ENCODE measurements around the gene CCDC60.
A peak's percentile ranks its signal among the peaks of the same experiment; 100 is the strongest.

Gene CCDC60

GRCh38 chr12:119512772-119513497, 178.4 kb downstream of the CCDC60 start:
- Histone ChIP-seq H3K4me3 (replicated peaks; ENCODE audit: low read depth, low read length) (no peak overlapping the region), H3K36me3 (ENCODE audit: control insufficient read depth, insufficient read depth, low read length) (no peaks in the 10 kb centered on the region), H3K27me3 (replicated peaks; ENCODE audit: control insufficient read depth, insufficient read depth, low read length) (no peaks in the 10 kb centered on the region)
- TF ChIP-seq, protein P1, sequence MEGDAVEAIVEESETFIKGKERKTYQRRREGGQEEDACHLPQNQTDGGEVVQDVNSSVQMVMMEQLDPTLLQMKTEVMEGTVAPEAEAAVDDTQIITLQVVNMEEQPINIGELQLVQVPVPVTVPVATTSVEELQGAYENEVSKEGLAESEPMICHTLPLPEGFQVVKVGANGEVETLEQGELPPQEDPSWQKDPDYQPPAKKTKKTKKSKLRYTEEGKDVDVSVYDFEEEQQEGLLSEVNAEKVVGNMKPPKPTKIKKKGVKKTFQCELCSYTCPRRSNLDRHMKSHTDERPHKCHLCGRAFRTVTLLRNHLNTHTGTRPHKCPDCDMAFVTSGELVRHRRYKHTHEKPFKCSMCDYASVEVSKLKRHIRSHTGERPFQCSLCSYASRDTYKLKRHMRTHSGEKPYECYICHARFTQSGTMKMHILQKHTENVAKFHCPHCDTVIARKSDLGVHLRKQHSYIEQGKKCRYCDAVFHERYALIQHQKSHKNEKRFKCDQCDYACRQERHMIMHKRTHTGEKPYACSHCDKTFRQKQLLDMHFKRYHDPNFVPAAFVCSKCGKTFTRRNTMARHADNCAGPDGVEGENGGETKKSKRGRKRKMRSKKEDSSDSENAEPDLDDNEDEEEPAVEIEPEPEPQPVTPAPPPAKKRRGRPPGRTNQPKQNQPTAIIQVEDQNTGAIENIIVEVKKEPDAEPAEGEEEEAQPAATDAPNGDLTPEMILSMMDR (IDR thresholded peaks at IDR 0.05; ENCODE audit: insufficient read depth, low read length, poor library complexity, severe bottlenecking), result no peak
- no peak for DNase-seq (ENCODE audit: extremely low read depth, insufficient read length)

DNA sequence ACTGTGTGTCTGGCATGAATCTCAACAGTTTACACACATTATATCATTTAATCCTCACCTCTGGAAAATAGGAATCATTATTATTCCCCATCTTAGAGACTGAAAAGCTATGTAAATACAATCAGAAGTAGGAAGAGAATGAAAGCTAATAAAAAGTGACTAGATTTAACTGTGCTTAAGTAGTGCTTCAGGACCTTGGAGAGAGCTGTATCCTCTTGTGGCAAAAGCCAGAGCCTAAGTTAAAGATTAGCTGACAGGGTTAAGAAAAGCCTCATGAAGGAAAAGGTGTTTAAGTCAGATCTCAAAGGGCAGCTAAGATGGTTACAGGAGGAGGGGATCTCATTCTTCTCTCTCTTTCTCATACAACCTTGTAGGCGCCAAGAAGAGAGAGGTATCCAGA, 193.7 kb downstream of the CCDC60 start:
- H3K27me3 ChIP-seq (replicated peaks; ENCODE audit: control insufficient read depth, insufficient read depth, low read length), result no peaks in the 10 kb centered on the region
- H3K4me3 ChIP-seq (replicated peaks; ENCODE audit: low read depth, low read length), result no peak overlapping the region
- no peaks in the 10 kb centered on the region for H3K36me3 ChIP-seq (ENCODE audit: control insufficient read depth, insufficient read depth, low read length)
- DNase-seq (ENCODE audit: extremely low read depth, insufficient read length), result no peak
- TF ChIP-seq, protein P1 (IDR thresholded peaks at IDR 0.05; ENCODE audit: insufficient read depth, low read length, poor library complexity, severe bottlenecking), result no peak

DNA sequence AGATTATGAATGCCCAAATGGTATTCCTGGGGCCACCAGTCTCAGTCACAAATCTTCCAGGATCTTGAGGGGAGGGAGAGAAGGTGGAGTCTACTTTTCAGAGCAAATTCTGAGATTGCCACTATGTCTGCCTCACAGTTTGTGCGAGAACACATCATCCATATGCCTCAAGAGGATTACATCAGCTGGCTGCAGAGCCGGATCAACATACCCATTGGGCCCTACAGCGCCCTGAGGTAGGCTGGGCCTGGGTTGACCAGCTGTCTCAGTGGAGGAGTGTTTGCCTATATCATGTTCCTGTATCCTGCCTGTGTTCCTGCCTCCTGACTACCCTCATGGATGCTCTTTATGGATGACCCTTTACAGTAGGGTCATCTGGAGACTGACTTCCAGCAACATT, 205.9 kb downstream of the CCDC60 start:
- Histone ChIP-seq H3K36me3 (ENCODE audit: control insufficient read depth, insufficient read depth, low read length) (no peaks in the 10 kb centered on the region), H3K4me3 (replicated peaks; ENCODE audit: low read depth, low read length) (no peak overlapping the region), H3K27me3 (replicated peaks; ENCODE audit: control insufficient read depth, insufficient read depth, low read length) (no peaks in the 10 kb centered on the region)
- DNase-seq (ENCODE audit: extremely low read depth, insufficient read length), result no peak
- TF ChIP-seq, protein P1 (IDR thresholded peaks at IDR 0.05; ENCODE audit: insufficient read depth, low read length, poor library complexity, severe bottlenecking), result no peak

DNA sequence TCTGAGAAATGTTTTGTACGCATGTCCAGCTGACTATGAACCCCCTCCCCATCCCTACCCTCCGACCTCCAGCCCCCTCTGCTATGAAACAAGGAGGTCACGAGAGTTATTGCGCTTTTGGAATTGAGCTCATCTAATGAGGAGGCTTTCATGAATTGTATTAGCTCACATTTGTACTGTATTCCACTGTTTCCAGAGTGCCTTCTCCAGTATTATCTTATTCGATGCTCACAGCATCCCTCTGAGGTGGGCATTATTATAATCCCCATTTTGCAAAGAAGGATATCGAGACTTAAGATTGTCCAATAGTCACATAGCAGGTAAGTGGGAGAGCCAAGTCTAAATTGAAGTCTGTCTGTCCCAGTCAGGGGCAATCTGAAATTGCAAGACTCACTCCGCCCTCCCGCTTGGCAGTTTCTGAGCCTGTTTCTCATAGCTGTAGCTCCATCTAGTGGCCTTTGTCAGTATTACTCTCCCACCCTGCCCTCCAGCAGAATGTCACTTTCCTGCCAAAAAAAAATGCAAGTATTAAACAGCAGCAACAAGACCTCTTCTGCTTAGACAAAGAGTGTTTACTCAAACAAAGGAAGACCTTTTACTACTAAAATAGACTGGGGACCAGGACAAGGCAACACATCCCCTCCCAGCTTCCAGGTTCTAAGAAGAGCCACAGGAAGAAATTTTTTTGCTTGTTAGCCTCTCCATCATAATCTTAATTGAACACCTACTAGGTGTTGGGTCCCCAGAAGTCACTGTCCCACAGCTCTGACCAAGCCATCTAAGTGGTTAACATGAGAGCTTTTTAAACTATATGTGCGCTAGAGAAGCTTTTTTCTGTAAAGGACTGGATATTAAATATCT, 210.5 kb downstream of the CCDC60 start:
- TF ChIP-seq, protein P1 (IDR thresholded peaks at IDR 0.05; ENCODE audit: insufficient read depth, low read length, poor library complexity, severe bottlenecking), result peak; percentile 79
- Histone ChIP-seq H3K4me3 (replicated peaks; ENCODE audit: low read depth, low read length) (no peak overlapping the region), H3K36me3 (ENCODE audit: control insufficient read depth, insufficient read depth, low read length) (no peaks in the 10 kb centered on the region), H3K27me3 (replicated peaks; ENCODE audit: control insufficient read depth, insufficient read depth, low read length) (no peaks in the 10 kb centered on the region)
- peak; percentile 12 for DNase-seq (ENCODE audit: extremely low read depth, insufficient read length)

DNA sequence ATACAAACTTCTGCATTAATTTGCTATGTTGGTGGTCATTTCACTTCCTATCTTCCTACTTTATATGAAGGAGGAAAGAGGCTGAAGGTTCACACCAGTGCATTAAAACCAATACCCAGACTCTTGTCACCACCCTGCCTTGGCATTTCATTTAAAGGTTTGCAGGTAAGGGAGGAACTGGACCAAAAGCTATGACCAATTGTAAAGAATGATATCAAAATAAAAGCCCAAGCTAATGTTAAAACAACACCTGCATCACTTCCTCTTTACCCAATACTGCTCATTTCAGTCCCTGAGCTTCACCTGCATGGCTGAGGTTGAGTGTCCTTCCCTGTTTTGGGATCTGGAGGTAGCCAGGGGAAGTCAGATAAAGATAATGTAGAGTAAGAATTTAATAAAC, 211.8 kb downstream of the CCDC60 start:
- Histone ChIP-seq H3K4me3 (replicated peaks; ENCODE audit: low read depth, low read length) (no peak overlapping the region), H3K27me3 (replicated peaks; ENCODE audit: control insufficient read depth, insufficient read depth, low read length) (no peaks in the 10 kb centered on the region), H3K36me3 (ENCODE audit: control insufficient read depth, insufficient read depth, low read length) (no peaks in the 10 kb centered on the region)
- no peak for DNase-seq (ENCODE audit: extremely low read depth, insufficient read length)
- TF ChIP-seq, protein P1 (IDR thresholded peaks at IDR 0.05; ENCODE audit: insufficient read depth, low read length, poor library complexity, severe bottlenecking), result no peak
